Measurements from ENCODE around the gene SEC63.

DNA sequence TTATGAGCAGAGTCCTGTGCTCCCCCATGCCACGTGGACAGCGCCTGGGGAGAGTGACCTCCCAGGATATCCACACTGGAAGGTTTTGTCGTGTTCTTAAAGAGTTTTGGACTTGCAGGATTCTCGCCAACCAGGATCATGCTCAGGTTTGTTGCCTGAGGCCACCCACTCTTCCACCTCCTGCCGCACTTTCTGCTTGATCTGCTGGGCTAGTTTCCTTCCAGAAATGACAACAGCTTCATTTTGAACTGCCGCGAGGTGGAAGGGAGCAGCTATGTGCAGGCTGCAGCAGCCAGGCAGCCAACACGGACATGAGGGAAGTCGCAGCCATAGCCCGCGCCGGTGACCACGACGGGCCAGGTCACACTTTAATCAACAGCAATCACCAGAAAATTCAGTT, 27.7 kb upstream of the SEC63 start:
- no peak for TF ChIP-seq POLR2A (IDR thresholded peaks at IDR 0.05; ENCODE audit: low read depth)
- no peak for TF ChIP-seq POLR2AphosphoS5 (IDR thresholded peaks at IDR 0.05)

All from esophagus muscularis mucosa (tissue), 2 donors.